Breast epithelium (tissue), 4 donors: ENCODE results near the gene VSNL1. TPM values are rescaled to one million over a fixed set of nuclear protein-coding genes. Genes with fewer than 3 reads are reported as not detected.

Experiments
- DNase-seq, 2 donors: peaks; one replicate each; pipeline ENCODE4 v3.0.0-alpha.2; 2019; ENCODE audit warnings: low spot score in 2 of 2
- H3K27ac ChIP-seq, 2 donors: fragments of 200-600 bp; sonication (generic) in 1 of 2; one replicate each; pipeline ENCODE4 v1.5.1; 2016 to 2019; ENCODE audit warnings: mild to moderate bottlenecking in 1 of 2
- H3K27me3 ChIP-seq, 2 donors: fragments of 200-600 bp; sonication (generic) in 1 of 2; one replicate each; pipeline versions ENCODE4 v1.5.1 to v1.6.0; 2017 to 2019; ENCODE audit warnings: control low read depth in 1 of 2, mild to moderate bottlenecking in 1 of 2
- H3K36me3 ChIP-seq: fragments of 200-600 bp; one replicate; pipeline ENCODE4 v1.5.1; 2019
- H3K4me1 ChIP-seq, 2 donors: fragments of 200-600 bp; sonication (generic); one replicate each; pipeline ENCODE4 v1.5.1; 2016 to 2019; ENCODE audit warnings: control low read depth in 1 of 2
- H3K4me3 ChIP-seq, 3 donors: fragments of 200-600 bp; sonication (generic); 1 replicate in 2 of 3; 2 replicates in 1 of 3; pipeline ENCODE4 v1.5.1; 2016 to 2019; ENCODE audit warnings: mild to moderate bottlenecking in 3 of 3, moderate library complexity in 2 of 3
- H3K9me3 ChIP-seq, 2 donors: fragments of 200-600 bp; sonication (generic) in 1 of 2; one replicate each; pipeline ENCODE4 v1.5.1; 2016 to 2019; ENCODE audit warnings: control low read depth in 1 of 2
- CTCF ChIP-seq, 3 donors: fragments of 450-650 bp; IDR thresholded peaks; one replicate each; pipeline ENCODE4 v1.5.1; 2016 to 2017; ENCODE audit warnings: antibody characterized with exemption in 3 of 3, mild to moderate bottlenecking in 3 of 3, moderate library complexity in 3 of 3
- POLR2A ChIP-seq: fragments of 450-650 bp; IDR thresholded peaks from one replicate; pipeline ENCODE4 v1.6.1; 2016; ENCODE audit warnings: antibody characterized with exemption, mild to moderate bottlenecking, moderate library complexity
- POLR2AphosphoS5 ChIP-seq, 3 donors: sonication (generic); formaldehyde crosslinking; IDR thresholded peaks; one replicate each; pipeline ENCODE4 v1.6.1; 2017; ENCODE audit warnings: antibody characterized with exemption in 3 of 3
- intact Hi-C: fragments of 100-400 bp; cut with DNase I; formaldehyde crosslinking; loops from one replicate; pipeline ENCODE4 v1.15.1; 2023; ENCODE audit warnings: low total_unique reads
- total RNA-seq, 3 donors: library from RNA; depleted of rRNA; stranded (reverse); fragments of >200 nt; gene quantifications; one replicate each; pipeline ENCODE4 v1.1.0, GENCODE V29; 2016

Gene VSNL1
- total RNA-seq, 3 donors from 2014 or later: 0.80 to 6.9 (median 2.6) TPM

DNA sequence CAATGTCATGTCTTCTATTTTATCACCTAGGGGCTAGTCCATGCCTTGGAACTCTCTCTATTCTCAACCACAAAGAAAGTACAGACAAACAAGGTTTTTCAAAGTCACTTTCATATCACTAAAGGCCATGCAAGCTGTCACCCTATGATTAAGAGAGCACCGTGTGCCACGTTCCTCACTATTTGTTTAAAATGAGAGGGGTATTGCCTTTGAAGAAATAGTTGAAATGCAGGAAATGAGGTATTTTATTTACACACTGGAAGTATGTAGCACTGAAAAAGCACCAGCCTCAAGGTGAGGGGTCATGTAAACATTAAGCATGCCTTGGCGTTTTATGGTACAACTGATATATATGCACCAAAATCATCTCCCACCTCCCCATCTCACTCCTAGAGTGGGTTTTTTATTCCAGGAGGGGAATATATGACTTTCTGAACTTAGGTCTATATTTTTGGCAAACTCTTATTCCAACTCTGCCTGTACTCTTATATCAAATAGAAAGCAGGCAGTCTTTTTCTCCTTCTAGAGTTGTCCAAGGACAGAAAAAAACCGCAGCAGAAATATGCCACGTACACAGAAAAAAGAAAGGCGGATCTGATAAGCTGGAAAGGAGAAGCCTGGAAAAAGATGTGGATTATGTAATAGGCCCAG lies 53.5 kb downstream of the VSNL1 start:
- TF ChIP-seq POLR2A (no peak), POLR2AphosphoS5 (IDR thresholded peaks at IDR 0.05) (no peak), CTCF (IDR thresholded peaks at IDR 0.05) (no peak)
- Histone ChIP-seq H3K27ac (peak overlapping the region in 1 of 2 donors; percentile 14), H3K4me1 (no peaks in the 10 kb centered on the region), H3K9me3 (no peaks in the 10 kb centered on the region), H3K36me3 (no peaks in the 10 kb centered on the region), H3K4me3 (no peak overlapping the region), H3K27me3 (no peaks in the 10 kb centered on the region)
- intact Hi-C loops: no loop called here
- no peak for DNase-seq

DNA sequence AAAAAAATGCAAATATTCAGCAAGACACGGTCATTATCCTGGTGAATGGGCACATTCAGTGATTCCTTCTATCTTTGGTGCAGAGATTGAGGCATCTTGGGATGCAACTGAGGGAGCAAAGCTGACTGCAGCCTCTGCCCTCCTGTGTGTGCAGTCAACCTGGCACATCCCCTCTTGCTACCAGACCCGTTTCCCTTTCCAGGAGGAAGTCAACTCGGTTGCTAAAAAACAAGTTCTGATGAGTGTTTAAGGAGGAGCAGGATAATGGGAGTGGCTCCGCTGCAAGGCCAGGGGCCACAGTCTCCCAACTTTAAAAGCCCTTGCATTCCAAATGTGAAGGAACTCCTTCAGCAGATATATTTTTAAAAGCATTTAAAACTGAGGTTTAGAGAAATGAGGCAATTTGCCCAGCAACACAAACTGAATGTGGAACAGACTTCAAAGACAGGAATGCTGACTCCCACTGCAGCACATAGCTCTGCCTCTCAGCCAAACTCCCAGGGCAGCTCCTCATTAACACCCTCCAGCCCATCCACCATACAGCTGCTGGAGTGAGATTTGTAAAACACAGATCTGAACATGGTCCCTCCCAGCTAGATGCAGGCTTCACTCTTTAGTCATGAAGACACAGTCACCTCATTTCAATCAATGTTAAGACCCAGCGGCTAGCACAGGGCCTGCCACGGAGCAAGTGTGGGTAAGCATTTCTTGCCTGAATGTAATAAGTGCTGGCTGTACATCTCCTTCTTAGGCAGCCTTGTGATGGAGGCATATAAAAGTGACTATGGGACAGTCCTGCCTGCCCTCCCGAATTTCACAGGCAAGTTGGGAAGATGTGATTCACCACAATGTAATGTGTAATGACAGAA lies 54.3 kb downstream of the VSNL1 start:
- Histone ChIP-seq H3K4me3 (no peak overlapping the region), H3K27ac (peak overlapping the region in 1 of 2 donors; percentile 13), H3K27me3 (no peaks in the 10 kb centered on the region), H3K4me1 (no peaks in the 10 kb centered on the region), H3K9me3 (no peaks in the 10 kb centered on the region), H3K36me3 (no peaks in the 10 kb centered on the region)
- TF ChIP-seq CTCF (IDR thresholded peaks at IDR 0.05) (no peak), POLR2AphosphoS5 (IDR thresholded peaks at IDR 0.05) (no peak), POLR2A (no peak)
- intact Hi-C loops: no loop called here
- DNase-seq: no peak

DNA sequence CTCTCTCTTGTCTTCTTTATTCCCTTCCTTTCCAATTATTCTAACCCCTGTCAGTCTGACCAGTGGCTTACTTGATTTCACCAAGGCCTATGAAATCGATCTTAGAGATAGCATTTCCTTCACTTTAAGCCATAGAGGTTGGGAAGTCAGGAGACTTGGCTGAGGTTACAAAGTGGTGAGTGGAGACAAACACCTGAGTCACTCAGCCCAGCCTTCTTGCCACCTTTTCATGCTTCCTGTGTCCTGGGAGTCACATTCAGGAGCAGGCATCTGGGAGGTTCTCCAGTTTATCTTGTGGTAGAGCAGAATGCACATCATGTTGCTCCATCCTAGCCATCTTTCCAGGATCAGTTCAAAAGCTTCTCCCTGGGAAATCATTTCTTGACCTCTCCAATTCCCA lies 59.1 kb downstream of the VSNL1 start:
- no peak for DNase-seq
- intact Hi-C loops: no loop called here
- H3K27me3 ChIP-seq: no peaks in the 10 kb centered on the region
- no peak for TF ChIP-seq CTCF (IDR thresholded peaks at IDR 0.05)
- TF ChIP-seq POLR2A: no peak
- no peak for TF ChIP-seq POLR2AphosphoS5 (IDR thresholded peaks at IDR 0.05)
- no peaks in the 10 kb centered on the region for H3K9me3 ChIP-seq
- H3K4me3 ChIP-seq: no peak overlapping the region
- no peak overlapping the region for H3K27ac ChIP-seq
- H3K36me3 ChIP-seq: no peaks in the 10 kb centered on the region
- H3K4me1 ChIP-seq: no peaks in the 10 kb centered on the region

- no peak for TF ChIP-seq CTCF (IDR thresholded peaks at IDR 0.05)
- no peak for TF ChIP-seq POLR2A
- no peak for TF ChIP-seq POLR2AphosphoS5 (IDR thresholded peaks at IDR 0.05)
- Histone ChIP-seq H3K4me1 (no peaks in the 10 kb centered on the region), H3K27me3 (no peaks in the 10 kb centered on the region), H3K27ac (no peak overlapping the region), H3K9me3 (no peaks in the 10 kb centered on the region), H3K4me3 (no peak overlapping the region), H3K36me3 (no peaks in the 10 kb centered on the region)
- intact Hi-C loops: no loop called here
- no peak for DNase-seq
Measured at GRCh38 chr2:17600556-17601204, 60.2 kb downstream of the VSNL1 start.

GRCh38 chr2:17604050-17604449 lies 63.6 kb downstream of the VSNL1 start:
- Histone ChIP-seq H3K27me3 (no peaks in the 10 kb centered on the region), H3K27ac (no peak overlapping the region), H3K4me1 (no peaks in the 10 kb centered on the region), H3K4me3 (no peak overlapping the region), H3K9me3 (no peaks in the 10 kb centered on the region), H3K36me3 (no peaks in the 10 kb centered on the region)
- TF ChIP-seq POLR2A (no peak), CTCF (IDR thresholded peaks at IDR 0.05) (no peak), POLR2AphosphoS5 (IDR thresholded peaks at IDR 0.05) (no peak)
- DNase-seq: no peak
- intact Hi-C loops: no loop called here
